Uterus (tissue), 2 donors: ENCODE measurements around the gene KDF1.

Experiments
- CTCF ChIP-seq, 4 experiments: fragments of 200-600 bp in 2 of 4; fragments of 450-650 bp in 2 of 4; sonication (generic) in 2 of 4; IDR thresholded peaks; one replicate each; pipeline ENCODE4 v1.5.1; 2016 to 2019; ENCODE audit warnings: antibody characterized with exemption in 4 of 4, mild to moderate bottlenecking in 2 of 4, moderate library complexity in 1 of 4
- POLR2A ChIP-seq, 2 donors: fragments of 450-650 bp; IDR thresholded peaks; one replicate each; pipeline ENCODE4 v1.6.1; 2016; ENCODE audit warnings: antibody characterized with exemption in 2 of 2, mild to moderate bottlenecking in 1 of 2, moderate library complexity in 1 of 2

- TF ChIP-seq CTCF (IDR thresholded peaks at IDR 0.05): no peak
- TF ChIP-seq POLR2A (IDR thresholded peaks at IDR 0.05): no peak
These were observed 40.0 kb upstream of the KDF1 start for GRCh38 chr1:27000090-27000816.
